Left cardiac atrium (tissue), 4 donors: ENCODE data around the gene MCAT. TPM values are rescaled to one million over a fixed set of nuclear protein-coding genes. Genes with fewer than 3 reads are reported as not detected.
"Not testable (repeated sequence)": the region's sequence is repeated elsewhere in the genome, so short reads cannot be mapped to it uniquely, and the experiment has no call there.

Experiments
- ATAC-seq, 2 donors: fragments of 200-7000 bp; cut with Tn5 transposase; one replicate each; pipeline ENCODE4 v1.9.1; 2020; ENCODE audit warnings: mild to moderate bottlenecking in 2 of 2, moderate library complexity in 2 of 2
- DNase-seq: peaks from one replicate; pipeline ENCODE4 v3.0.0-alpha.2; 2020
- intact Hi-C, 2 donors: fragments of 100-400 bp; cut with DNase I; formaldehyde crosslinking; loops; one replicate each; pipeline versions ENCODE4 v1.14.1 to v1.15.1; 2022 to 2023
- total RNA-seq, 2 donors: library from RNA; stranded (reverse); fragmentation: NEBNext Ultra II Directional; extraction: Animal tissue kit (Norgen Biotek cat#: 25700); gene quantifications; one replicate each; pipeline ENCODE4 v1.2.1, GENCODE V29; 2021
- donor health status: DM: no; HTN: yes; CAD: no.
- donor health status: DM: no; HTN: yes; CAD: no; lungs with severe emphysema.
- donor health status: DM: yes; HTN: yes; CAD: no.
- donor health status: Dilated cardiomyopathy.

MCAT gene
- total RNA-seq, 2 donors from 2014 or later = 10.4 to 12.7 TPM

DNA sequence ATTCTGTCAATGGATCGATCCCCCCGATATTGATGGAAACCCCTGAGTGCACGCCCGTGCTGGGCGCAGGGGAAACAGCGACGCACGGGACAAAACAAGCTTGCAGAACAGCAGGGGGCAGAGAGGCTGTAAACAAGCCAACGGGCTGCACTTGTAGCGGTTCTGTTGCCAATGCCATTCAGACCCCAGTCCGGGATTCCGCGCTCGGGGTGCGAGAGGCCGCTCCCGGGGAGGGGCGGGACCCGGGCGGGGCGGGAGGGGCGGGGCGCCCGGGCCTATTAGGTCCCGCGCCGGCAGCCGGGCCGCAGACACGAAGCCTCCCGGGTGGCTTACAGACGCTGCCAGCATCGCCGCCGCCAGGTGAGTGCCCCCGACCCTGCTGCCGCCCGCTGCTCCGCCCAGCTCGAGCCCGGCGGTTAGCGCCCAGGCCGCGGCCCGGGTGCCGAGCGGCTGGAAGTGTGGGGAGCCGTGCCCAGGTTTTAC lies 32.7 kb downstream of the MCAT start, which contains the start of gene BIK:
Gene BIK, plus strand, starts transcription at position 307 of the 483 bp plus-strand sequence. CDS start 13,273 bp downstream, outside the sequence.
- intact Hi-C loops = loop anchor here in 1 of 2 donors (10.0 kb wide), 1 partner anchor 64 kb away; no protein-coding TSS in a partner anchor
- ATAC-seq (peak; percentile 56 to 77), DNase-seq (peak; percentile 52)

DNA sequence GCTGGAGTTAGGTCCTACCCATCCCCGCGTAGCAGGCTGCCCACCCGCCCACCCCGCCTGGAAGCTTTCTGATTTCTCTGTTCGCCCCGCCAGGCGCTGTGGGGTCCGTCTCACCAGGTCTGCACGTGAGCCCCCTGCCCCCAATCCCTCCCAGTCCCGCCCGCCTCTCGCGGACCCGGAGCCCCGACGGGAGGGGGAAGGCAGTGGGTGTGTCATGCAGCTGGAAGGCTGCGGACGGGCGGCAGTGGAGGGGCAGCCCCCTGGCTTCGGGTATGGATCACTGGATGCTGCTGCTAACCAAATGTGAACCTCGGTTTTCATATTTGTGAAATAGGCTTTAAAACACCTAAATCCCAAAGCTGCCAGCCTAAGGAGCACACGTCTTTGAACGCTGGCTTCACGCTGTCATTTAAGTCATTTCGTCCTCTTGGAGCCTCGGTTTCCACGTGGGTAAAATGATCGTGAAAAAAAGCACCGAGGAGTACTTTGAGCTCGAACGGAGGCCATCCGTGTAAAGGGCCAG lies 33.2 kb downstream of the MCAT start:
- ATAC-seq = peak in 1 of 2 donors; percentile 15
- intact Hi-C loops = loop anchor here in 1 of 2 donors (10.0 kb wide), 1 partner anchor 65 kb away; no protein-coding TSS in a partner anchor
- no peak for DNase-seq

DNA sequence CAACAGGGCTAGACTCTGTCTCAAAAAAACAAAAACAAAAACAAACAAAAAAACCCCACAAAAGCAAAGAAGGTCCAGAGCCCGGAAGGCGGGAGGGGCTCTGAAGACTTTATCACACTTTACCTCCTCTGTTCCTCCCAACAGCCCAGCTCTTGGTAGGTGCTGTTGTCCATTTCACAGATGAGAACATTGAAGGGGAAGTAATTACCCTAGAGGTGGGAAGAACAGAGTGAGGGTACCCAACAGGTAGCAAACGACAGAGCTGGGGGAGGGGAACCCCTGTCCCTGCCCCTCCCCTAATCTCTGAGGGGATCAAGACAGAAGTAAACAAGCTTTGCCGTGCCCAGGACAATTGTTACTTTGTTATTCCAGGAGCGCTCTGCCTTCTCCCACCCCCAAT lies 33.7 kb downstream of the MCAT start:
- ATAC-seq = no peak
- no peak for DNase-seq
- intact Hi-C loops = no loop called here

DNA sequence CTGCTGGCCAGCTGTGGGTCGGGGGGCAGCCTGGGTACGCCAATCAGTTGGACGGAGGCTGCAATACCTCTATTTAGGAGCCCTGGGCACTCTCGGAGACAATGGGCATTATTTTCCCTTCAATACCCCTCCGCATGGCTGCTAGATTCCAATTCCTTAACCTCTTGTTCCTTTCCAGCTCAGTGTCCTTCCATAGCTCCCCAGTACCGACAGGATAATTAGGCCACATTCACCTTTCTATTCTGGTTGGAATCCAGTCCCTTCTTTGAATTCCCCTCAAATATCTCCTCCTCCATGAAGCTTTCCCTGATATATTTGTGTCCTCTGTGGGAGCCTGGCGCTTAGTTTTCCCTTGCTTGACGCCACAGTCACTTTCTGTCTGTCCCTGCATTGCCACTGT lies 36.9 kb downstream of the MCAT start:
- DNase-seq (no peak), ATAC-seq (no peak)
- intact Hi-C loops = no loop called here

DNA sequence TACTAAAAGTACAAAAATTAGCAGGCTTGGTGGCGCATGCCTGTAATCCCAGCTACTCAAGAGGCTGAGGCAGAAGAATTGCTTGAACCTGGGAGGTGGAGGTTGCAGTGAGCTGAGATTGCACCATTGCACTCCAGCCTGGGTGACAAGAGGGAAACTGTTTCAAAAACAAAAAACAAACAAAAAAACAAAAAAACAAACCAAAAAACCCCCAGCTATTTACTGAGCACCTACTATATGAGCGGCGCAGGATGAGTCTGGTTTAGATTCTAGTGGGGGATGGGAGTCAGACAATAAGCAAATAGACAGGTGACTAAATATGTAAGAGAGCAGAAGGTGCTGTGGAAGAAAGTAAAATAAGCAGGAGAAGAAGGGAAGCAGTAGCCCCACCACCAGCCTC lies 38.2 kb downstream of the MCAT start:
- ATAC-seq, intact Hi-C loops, DNase-seq: not testable (repeated sequence)

DNA sequence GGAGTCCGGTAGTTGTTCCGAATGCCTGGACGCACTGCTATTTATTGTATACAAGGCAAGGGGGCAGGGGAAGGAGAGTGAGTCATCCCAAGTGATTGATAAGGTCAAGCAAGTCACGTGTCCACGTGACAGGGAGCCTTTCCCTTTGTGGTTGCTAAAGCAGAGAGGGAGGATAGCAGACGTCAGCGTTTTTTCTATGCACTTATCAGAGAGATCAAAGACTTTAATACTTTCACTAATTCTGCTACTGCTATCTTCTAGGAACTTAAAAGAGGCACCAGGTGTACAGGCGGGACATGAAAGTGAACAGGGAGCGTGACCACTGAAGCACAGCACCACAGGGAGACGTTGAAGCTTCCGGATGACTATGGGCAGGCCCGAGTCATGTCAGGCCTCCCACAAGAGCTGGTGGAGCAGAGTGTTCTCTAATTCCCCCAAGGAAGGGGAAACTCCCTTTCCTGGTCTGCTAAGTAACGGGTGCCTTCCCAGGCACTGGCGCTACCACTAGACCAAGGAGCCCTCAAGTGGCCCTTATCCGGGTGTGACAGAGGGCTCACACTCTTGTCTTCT lies 39.1 kb downstream of the MCAT start:
- DNase-seq, intact Hi-C loops, ATAC-seq: not testable (repeated sequence)

DNA sequence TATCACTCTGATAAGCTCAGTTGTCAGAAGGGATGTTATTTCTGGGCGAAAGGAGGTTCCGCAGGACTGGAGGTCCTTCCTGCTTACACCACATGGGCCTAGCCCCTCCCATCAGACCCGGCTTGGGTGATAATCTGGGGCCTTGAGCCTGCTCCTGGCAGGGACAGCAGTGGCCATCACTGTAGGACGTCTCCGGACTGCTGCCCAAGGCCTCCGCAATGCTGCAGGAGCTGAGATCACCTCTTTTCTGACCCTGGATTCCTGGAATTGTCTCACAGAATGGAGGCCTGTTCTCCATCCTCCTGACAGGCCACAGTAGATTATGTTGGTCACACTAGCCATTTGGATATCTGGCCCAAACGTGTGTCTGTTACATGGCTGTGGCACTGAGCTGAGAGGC lies 41.9 kb downstream of the MCAT start:
- intact Hi-C loops = no loop called here
- DNase-seq = peak; percentile 75
- ATAC-seq = peak; percentile 58 to 73

DNA sequence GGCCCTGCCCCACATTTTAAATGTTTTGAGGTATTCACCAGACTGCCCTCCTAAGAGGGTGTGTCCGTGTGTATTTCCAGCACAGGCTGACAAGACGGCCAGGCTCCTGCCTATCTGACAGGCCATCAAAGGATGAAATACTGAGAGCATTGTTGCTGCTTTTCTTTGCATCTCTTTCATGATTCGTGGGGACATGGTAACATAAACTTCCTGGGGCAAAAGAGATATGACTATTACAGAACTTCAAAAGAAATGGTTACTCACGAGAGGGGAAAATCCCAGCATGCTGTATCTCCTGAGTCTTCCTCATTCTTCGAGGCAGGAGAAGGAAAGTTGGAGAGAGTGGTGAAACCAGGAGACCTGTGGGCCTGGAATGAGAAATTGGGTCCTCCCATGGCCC lies 43.0 kb downstream of the MCAT start:
- intact Hi-C loops = no loop called here
- ATAC-seq (no peak), DNase-seq (no peak)

DNA sequence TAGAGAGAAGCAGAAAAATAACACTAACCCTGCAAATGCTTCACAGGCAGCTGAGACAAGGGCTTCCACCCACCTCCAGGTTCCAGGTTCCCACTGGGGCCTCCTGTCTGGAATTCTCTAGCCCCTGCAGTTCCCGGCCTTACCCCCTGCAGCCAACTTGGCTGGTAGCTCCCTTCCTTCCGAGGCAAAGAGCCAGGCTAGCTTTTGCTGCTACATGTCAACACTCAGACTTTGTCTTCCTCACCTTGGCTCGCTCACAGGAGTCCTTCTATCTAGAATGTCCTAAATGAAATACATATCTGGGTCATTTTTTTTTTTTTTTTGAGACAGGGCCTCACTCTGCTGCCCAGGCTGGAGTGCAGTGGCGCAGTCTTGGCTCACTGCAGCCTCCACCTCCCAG lies 44.1 kb downstream of the MCAT start:
- intact Hi-C loops = no loop called here
- ATAC-seq = peak; percentile 52 to 56
- peak; percentile 45 for DNase-seq

DNA sequence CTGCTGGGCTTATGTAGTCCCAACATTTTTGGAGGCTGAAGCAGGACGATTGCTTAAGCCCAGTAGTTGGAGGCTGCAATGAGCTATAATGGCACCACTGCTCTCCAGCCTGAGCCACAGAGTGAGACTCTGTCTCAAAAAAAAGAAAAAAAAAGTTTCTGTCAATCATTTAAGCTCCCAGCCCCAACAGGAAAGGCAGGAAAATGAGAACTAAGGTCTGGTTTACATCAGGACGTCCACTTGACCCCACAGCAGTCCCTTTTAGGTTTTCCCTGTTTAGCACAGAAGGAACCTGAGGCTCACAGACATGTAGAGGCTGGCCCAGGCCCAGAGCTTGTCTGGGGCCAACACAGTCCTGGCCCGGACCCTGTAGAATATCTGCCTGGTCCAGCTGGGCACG lies 44.8 kb downstream of the MCAT start:
- ATAC-seq = no peak
- intact Hi-C loops = no loop called here
- DNase-seq = no peak

DNA sequence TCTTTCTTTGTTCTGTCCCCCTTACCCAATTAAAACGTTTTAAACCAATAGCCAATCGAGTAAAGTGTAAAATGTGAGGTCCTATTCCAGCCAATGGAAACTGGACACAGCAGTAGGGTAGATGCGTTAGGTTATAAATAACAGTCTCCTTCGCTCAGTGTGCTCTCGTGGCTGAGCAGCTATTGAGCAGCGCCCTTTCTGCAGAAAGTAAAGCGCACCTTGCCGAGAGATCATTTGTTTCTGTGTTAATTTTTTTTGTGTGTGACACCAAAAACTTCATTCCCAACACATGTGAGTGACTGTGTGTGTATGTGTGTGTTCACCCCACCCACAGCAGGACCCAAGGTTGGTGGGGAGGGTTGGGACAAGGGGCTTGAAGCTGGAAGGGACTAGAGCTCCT lies 46.8 kb downstream of the MCAT start:
- intact Hi-C loops = no loop called here
- DNase-seq (no peak), ATAC-seq (no peak)

DNA sequence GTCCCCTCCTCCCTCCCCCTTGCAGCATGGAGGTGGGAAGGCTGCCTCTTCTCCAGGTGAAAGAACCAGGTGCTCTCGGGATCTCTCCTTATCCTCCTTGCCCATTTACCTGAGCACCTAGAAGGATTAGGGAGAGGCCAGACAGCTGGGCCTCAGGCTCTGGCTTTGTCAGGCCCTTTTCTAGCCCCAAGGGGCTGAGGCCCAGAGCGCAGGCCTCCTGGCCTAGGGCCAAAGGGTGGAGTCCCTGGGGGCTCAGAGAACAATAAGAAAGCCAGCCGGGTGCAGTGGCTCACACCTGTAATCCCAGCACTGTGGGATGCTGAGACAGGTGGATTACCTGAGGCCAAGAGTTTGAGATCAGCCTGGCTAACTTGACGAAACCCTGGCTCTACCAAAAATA lies 48.6 kb downstream of the MCAT start:
- DNase-seq = no peak
- intact Hi-C loops = no loop called here
- ATAC-seq = no peak

DNA sequence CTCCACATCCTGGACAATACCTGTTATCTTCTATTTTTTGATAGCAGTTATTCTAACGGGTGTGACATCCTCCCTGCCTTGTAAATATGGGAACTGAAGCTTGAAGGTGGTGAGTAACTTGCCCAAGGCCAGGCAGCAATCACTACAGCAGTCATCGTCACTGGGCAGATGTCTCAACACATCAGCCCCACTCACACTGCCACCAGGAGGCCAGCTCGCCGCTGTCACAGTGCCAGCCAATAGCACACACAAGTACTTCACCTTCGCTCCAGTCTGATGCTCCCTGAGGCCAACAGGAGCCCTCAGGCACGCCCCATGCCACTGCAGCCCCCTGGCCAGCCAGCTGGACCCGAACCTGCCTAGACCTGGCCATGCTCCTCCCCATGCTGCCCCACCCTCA lies 49.1 kb downstream of the MCAT start:
- intact Hi-C loops = no loop called here
- peak; percentile 38 to 50 for ATAC-seq
- DNase-seq = peak; percentile 78

DNA sequence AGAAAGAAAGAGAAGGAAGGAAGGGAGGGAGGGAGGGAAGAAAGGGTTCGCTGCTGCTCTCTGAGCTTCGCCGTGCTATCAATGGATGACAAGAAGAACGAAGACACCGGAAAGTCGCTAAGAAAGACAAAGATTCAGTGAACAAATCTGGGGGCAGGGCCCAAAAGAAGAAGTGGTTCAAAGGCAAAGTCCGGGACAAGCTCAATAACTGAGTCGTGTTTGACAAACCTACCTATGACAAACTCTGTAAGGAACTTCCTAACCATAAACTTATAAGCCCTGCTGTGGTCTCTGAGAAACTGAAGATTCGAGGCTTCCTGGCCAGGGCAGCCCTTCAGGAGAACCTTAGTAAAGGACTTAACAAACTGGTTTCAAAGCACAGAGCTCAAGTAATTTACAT lies 51.1 kb downstream of the MCAT start:
- ATAC-seq (no peak), DNase-seq (no peak)
- intact Hi-C loops = no loop called here

DNA sequence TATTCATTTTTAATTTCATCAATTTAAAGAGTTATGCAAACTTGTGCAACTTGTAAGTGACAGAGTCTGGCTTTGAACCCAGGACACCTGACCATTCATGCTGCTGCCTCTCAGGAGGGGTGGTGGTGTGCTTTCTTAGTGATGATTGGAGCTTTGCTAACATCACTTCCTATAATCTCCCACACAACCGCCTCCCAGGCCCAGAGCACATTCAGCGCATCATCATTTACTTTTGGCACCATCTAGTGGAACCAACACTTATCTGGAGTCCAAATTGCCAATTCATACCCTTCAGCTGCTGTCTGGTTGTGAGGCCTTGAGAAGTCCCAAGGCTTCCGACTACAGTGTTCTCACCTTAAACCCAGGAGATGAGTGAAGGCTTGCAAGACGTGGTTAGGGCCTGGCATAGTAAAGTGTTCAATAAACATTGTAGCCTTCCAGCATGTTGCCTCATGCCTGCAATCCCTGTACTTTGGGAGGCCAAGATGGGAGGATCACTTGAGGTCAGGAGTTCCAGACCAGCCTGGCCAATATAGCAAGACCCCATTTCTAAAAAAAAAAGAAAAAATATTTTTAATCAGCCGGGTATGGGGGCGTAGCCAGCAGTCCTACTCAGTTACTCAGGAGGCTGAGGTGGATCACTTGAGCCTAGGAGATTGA lies 52.9 kb downstream of the MCAT start:
- ATAC-seq (peak; percentile 43 to 60), DNase-seq (peak; percentile 66)
- intact Hi-C loops = no loop called here

DNA sequence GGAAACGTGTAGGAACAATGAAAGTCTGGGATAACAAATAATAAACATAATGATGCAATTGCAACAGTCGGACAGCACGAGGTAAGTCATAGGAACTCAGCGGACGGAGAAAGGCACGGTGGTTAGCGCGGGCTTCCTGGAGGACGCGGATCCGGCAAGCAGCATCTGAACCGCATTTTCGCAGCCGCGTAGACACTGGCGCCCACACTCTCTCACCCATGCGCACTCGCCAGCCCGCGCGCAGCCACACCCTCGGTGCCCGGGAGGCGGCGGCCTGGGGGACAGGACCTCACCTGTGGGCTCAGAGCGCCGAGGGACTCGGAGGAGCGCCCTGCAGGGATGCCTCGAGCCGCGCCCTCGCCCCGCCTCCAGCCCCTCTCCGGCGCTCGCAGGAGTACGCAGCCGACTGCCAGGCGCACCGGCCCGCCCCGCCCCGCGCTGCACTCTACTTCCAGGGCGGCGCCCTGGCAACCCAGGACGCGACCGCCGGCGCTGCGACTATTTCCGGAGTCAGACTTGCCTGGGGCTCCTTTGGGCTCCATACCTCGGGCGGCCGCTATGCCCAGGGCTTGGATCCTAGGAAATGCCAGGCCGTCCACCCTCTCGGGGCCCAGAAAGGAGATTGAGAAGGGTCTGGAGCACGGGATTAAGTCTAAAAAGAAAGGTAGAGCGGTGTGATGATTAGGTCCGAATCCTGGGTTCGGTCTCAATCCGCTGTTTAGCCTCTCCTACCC lies 54.0 kb downstream of the MCAT start, which contains the start of gene TTLL1:
Gene TTLL1, minus strand, starts transcription at position 408 of the 734 bp plus-strand sequence. CDS start 13,805 bp downstream, outside the sequence.
- ATAC-seq = peak; percentile 94 to 97
- peak; percentile 93 for DNase-seq
- intact Hi-C loops = no loop called here

DNA sequence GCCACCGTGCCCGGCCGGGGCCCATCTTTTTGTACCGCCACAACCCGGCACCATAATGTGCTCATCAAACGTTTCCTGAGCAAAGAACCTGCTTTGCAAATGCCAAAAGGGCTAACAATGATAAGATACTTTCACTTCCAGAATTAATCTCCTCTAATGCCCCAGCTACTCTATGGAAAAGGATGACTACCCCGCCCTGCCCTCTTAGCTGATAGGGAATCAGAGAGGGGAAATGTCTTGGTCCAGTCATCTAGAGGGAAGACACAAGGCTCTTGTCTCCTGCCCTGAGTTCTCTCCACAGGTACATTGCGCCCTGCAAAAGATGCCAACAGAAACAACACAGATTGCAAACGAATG lies 54.6 kb downstream of the MCAT start:
- intact Hi-C loops = no loop called here
- no peak for ATAC-seq
- no peak for DNase-seq

DNA sequence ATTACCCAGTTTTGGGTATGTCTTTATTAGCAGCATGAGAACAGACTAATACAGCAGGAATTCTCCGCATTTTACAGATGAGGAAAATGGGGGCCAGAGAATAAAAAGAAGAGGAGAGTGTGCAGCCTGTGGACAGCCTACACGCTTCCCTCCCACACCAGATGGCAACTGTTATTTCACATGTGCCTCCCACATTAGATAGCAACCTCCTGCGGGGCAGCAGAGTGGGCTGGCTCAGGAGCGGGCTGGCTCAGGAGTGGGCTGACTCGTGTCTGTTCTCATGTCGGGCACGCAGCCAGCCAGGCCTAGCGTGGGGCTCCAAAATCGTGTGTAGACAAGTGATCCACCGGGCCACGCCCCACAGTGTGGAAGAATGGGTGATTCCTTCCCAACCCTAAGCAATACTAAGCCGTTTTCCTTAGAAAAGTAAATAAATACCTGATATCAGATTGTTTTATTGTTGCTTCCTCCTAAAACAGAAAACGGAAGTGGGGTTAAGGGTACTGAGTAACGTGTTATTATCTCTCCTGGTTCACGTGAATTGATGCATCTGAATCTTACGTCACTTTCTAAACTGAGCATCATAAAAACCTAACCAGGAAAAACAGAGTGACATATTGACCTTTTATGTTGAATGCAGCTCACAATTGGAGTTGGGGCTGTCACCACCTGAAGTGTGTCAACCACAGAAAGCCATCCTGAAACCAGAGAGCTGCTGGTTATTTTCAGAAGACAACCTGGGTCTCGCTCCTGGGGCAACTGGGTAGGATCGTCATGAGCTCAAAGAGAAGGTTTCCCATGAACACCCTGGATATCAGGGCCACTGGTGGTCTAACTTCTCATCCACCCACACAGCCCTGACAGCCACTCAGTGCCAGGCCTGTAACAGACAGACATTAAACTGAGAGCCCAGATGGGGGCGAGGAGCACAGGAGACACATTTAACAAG lies 57.3 kb downstream of the MCAT start:
- intact Hi-C loops = no loop called here
- peak; percentile 50 for DNase-seq
- peak in 1 of 2 donors; percentile 28 for ATAC-seq
